ENCODE measurements around the gene TVP23C.
"Not testable (repeated sequence)": the region's sequence is repeated elsewhere in the genome, so short reads cannot be mapped to it uniquely, and the experiment has no call there.

The TVP23C gene

DNA sequence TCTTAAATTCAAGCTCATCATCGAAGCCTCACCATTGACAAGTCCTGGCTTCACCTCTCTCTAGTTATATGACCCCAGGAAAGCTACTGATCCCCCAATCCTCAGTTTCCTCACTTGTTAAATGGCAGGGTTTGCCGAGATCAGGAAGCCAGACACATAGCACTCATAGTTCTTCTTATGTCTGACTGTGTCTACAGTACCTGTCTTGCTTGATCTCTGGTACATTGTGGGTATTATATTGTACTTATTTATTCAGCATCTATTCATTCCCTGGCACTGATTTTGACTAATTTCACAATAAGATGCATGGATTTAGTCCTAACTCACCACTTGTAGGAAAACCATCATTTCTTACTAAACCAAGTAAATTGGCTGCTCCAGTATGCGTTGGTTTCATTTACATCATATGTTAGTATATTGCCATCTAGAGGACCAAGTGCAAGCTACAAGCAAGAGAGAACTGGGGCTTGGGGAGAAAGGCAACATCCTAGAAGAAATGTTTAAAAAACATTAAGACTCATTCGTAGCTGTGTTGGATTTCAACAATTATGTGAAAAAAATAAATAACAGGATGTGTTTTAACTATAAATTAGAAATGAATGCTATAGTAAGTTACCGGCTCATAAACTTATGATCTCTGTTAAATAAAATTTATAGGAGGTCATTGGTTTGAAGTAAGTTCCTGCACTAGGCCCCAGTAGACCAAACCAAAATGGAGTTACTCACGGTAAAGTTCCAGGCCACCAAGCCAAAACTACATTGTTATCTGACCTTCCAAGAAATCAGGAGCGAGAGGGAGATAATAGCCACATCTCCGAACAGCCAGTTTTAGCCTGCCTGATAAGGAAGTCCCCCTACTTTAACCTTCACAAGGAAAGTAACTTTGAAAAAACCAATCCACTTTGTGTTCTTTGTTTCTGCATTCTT is 36.7 kb downstream of the TVP23C start:
- DNase-seq = not testable (repeated sequence)

DNA sequence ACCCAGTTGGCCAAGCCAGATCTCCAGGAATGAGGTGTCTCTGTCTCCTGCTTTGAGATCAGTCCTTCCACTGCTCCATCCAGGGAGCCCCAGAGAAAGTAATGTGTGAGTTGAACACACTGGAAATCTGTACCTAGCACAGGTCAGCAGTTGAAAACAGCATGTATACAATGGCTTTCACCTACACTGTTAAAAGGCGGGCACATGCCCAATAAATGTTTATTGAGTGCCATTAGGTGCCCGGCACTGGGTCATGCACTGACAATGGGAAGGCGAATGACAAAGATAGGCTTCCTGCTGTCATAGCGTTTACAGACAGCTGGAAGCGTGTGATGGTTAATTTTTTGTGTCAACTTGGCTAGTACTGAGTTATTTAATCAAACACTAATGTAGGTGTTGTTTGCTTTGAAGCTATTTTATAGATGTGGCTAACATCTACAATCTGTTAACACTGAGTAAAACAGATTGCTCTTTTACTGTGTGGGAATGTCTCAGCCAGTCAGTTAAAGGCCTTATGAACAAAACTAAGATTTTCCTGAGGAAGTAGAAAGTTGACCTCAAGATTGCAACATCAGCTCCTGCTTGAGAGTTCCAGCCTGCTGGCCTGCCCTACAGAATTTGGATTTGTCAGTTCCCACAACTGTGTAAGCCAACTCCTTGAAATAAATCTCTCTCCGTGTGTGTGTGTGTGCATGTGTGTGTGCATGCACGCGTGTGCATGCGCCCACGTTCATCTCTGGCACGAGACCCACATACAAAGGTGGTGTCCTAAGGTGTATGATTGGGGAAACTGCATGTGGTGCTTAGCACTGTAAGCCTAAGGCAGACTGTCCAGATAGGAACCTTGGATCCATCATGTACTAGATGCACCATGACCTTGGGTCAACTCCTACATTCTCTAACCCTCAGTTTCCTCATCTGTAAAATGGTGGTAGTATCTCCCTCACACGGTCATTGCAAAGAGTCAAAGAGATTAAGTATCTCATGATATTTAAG is 38.0 kb downstream of the TVP23C start:
- DNase-seq = not testable (repeated sequence)

DNA sequence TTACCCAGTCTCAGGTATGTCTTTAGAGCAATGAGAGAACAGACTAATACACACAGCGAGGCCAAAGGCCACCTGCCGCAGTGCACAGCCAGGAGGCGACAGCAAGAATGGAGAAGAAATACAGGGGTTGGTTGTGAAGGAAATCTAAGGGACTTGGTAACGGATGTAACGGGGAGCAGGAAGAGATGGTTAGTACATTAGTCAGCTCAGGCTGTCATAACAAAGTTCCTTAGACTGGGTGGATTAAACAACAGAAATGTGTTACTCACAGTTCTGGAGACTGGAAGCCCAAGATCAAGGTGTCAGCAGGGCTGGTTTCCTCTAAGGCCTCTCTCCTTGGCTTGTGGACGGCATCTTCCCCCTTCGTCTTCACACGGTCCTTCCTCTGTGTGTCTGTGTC is 47.1 kb downstream of the TVP23C start:
- no peak for DNase-seq

DNA sequence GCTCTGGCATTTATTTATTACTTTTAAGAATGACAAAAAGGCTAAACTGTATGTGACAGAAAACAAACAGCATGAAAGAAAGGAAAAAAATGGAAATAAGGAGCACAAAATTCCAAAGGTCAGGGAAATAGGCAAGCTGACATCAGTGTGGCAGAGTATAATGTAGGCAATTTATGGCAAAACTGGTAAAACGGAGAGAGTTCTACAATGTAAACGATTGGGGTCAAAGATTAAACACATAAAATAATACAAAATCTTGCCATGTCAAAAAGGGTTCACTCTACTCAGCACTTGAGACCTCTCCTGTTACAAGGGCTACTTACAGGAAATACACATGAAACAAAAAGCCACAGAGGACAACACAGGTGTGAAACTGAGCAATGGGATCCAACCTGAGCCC is 48.8 kb downstream of the TVP23C start:
- no peak for DNase-seq

DNA sequence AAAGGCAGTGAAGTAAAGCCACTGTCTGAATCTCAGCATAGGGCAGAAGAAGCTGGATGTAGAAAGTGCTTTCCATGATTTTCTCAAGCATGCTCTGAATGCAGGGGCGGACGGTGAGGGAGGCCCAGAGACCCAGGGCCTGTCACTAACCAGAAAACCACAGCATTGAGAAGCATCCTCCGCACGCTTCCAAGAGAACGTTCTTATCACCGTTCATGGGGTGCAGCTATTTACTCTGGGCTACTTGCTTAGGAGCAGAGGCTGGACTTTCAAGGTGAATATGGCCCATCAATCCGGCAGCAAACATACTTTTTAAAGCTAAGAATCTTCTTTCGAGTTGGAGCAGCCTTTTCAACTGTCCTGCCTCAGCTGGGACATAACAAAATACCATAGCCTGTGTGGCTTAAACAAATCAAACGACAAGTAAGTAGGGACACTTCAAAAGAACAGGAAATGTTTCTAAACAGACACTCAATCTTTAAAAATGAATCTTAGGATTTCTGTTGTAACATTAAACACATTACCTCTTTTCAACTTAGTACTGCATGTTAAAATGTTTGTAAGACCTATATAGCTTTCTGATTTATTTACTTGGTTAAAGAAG is 49.3 kb downstream of the TVP23C start:
- no peak for DNase-seq

DNA sequence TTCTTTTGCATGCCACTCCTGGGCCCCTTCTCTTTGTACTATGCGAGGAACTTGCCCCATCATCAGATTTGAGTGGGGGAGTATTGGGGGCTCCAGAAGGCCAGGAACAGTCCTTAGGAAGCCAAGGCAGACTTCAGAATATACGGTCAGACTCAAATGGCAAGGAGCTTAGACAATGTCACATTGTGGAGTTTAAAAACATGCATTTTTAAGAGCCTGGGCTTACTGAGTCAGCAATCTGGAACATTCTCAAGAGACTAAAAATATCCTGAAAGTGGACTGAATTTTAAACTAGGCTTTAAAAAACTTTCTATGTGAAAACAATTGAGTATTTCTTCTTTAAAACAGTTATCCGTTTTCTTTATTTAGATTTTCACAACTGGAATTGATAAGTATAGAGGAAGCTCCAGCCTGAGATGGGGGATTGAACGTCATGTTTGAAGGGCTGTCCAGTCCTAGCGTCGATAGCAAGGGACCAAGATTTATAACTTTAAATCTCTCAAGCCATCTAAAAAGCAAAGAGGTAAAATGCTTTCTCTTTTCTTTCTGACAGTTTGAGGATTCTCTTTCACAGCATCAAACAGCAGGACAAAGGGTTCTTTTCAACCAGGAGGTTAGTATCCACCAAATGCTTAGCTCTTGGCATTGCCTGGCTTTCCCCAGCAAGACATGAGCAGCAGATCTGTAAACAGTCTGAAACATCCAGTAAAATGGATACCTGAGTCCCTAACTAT is 50.1 kb downstream of the TVP23C start:
- no peak for DNase-seq

DNA sequence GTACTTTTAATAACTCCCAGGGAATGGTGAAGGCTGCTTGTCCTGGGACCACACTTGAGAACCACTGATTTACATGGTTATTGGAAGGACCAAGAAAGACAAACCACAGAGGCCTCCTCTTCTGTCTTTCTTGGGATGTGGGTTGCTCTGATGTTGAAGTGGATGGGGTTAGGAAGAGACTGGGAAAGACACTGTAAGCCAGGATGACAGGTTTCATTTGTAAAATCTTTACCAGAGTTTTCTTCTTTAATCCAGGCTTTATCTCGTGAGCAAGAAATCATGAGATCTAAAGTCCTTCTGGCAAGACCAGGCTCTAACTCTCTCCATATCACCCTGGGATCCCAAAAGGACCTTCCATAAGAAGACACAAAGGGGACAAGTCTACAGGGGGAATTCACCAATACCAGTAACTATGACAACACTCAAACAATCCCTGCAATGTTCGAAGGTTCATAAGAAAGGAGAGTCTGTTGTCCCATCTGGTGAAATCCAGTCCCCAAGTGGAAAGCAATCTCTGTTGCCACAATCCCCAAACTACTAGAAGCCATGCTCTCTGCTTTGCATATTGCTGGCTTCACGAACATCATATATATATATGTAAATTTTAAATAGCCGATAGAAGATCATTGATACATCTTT is 51.1 kb downstream of the TVP23C start:
- DNase-seq = no peak

DNA sequence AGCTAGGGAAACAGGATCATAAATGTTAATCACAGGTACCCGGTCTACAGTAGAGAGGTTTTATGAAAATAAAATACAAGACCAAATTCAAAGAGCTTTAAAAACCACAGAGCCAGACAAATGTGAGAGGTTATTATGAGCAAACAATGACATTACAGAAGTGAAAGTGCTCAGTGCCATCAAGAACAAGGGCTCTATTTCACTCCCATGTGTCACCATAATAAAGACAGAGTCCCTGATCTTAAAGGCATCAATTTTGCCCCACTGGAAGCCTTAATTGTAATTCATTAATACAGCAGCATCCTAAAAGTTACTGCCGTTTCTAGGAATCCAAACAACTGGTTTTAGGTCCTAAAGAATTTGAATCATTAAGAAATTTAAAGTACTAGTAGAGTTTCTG is 52.1 kb downstream of the TVP23C start:
- DNase-seq = no peak

DNA sequence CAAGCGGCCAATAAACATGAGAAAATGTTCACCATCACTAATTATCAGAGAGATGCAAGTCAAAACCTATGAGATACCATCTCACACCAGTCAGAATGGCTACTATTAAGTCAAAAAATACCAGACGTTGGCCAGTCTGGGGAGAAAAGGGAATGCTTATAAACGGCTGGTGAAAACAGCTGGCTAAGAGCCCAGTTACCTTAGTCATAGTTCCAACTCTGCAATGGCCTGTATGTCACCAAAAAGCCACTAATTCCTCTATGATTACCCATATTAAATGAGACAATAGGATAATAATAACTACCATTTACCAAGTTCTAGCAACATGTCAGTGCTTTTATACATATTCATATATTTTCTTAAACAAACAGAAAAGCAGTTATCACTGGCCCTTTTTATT is 52.9 kb downstream of the TVP23C start:
- DNase-seq = no peak

DNA sequence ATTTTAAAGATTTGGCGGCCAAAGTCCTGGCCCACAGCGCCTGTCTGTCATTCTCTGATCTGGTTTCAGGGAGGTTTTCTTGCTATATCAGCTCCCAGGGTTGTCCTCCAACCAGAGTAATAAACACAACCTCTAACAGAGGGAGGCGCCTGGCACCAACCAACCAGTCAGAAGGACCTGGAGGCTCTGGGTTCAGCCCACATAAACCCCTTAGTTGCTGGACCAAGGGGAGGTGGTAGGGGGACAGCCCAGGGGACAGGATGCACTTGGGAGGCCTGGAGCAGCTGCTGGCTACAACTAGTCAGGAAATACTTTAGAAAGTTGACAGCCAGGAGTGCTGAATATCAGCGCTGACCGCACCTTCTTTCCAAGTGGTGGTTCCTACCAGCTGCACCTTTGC is 54.2 kb downstream of the TVP23C start:
- no peak for DNase-seq

DNA sequence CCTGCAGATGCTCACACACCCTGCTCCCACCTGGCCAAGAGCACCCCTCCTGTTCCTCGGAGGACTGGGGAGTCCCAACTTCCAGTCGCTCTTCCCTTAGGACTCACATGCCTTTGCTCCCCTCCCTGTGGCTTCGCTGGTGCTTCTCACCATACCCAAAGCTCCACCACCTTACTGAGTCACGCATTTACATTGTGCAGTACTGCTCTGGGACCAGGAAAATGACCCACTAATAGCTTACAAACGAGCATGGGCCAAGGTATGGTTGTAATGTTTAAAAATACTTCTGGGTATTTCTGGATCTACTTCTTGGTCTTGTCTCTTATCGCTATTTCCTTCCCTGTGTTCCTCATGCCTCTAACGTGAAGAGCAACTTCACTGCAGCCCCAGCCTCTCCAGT is 54.8 kb downstream of the TVP23C start:
- DNase-seq = no peak

DNA sequence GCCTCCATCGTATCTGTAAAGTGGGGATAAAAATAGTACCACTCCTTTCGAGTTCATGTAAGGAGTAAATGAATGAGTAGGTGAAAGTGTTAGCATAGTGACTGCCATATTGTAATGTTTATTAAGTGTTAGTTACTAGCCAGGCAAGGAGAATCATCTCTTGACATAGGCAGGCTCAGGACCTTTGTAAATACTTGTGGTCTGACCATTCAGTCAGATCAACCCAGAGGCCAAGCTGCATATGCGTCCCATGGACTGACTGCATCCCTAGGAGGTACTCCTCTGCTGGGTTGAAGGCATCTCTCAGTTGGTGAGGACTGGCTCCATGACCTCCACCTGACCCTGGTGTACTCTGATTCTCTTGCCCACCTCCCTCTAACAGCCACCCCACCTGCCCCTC is 55.4 kb downstream of the TVP23C start:
- no peak for DNase-seq

DNA sequence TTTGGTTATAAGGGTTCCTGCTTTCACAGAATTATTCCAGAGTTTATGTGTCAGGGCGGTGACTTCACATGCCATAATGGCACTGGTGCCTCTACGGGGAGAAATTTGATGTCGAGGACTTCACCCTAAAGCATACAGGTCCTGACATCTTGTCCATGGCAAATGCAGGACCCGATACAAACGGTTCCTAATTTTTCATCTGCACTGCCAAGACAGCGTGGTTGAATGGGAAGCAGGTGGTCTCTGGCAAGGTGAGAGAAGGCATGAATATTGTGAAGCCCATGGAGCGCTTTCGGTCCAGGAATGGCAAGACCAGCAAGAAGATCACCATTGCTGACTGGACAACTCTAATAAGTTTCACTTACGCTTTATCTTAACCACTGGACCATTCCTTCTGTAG is 56.3 kb downstream of the TVP23C start:
- no peak for DNase-seq

DNA sequence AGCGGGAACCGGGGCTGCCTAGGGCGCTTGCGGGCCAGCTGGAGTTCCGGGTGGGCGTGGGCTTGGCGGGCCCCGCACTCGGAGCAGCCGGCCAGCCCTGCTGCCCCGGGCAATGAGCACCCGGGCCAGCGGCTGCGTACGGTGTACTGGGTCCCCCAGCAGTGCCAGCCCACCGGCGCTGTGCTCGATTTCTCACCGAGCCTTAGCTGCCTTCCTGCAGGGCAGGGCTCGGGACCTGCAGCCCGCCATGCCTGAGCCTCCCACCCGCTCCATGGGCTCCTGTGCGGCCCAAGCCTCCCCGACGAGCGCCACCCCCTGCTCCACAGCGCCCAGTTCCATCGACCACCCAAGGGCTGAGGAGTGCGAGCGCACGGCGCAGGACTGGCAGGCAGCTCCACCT is 57.6 kb downstream of the TVP23C start:
- not testable (repeated sequence) for DNase-seq

DNA sequence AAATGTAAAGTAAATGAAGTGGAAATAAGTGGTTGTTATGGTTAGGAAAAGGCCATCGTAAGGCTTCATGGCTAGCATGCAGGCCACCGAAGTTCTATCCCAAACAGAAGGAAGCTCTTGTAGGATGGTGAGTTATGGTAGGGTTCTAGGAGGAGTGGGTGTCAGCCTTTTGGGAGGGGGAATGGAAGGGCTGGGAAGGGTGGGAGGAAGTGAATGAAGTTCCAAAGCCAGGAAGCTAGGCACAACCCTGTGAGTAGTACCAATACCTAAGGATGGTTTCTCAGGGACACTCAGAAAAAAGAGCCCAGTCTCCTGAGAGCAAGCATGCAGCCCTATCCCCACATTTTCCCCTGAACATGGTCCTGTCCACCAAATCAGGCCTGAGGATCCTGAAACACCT is 59.6 kb downstream of the TVP23C start:
- DNase-seq = no peak

DNA sequence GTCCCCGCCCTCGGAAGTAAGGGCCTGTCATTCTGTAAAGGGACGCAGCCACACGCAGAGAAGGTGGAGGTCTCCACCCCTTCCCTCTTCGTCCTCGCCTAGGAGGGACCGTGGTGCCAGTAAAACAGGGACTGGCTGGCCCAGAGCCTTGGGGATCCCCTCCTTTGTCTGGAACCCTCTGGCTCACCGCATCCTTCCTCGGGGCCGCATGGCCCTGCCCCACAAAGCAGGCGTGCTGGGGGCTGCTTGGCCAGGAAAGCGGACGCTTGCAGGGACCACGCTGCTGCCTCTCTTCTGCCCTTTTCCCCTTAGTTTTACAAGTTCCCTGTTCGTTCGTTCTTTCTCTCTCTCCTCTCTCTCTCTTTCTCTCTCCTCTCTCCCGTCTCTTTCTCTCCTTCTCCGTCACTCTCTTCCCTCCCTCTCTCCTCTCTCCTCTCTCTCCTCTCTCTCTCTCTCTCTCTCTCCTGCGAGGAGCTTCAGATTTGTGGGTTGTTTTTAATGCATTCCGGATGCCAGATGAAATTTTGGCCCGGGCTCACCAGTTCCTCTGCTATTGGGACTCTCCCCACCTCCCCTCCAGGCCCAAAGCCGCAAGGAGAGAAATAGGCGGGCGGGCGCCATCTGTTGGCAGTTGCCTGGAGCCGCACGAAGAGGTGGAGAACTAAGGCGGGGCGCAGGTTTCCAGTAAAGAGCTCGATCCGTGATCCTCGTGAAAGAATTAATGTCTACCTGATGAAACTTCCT is 60.7 kb downstream of the TVP23C start:
- DNase-seq = peak; percentile 86

DNA sequence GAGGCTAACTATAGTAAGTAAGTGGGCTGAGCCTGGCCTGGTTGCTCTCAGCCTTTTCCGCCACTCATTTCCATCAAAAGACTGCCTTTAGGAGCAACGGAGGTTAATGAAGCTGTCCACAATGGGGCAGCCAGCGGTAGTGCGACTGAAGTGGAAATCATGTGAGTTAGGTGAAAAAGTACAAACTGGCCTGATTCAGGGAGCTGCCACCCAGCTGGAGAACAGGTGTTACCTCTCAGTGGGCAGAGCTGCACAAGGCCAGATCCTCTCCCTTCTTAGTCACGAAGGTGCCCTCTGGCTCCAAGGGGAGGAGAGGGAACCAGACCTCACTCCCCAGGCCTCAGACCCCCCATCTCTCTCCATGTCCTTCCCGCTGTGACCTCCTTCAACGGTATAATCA is 61.5 kb downstream of the TVP23C start:
- no peak for DNase-seq

DNA sequence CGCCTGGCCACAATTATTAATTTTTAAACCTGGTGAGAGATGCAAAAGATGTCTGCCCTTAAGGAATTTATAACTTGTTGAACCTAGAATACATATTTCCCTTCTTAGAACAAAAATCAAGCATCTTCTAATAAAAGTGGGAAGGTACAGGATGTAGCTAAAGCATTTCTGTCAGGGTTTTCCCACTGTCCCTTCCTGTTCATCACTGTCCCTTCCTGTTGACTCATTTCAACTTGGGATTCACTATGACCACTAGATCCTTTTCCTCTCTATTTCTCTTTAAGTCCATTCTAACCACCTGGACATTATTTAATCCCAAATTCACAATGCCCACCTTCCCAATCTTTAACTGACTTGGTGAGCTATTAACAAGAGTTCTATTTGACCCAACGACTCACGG is 62.0 kb downstream of the TVP23C start:
- no peak for DNase-seq

DNA sequence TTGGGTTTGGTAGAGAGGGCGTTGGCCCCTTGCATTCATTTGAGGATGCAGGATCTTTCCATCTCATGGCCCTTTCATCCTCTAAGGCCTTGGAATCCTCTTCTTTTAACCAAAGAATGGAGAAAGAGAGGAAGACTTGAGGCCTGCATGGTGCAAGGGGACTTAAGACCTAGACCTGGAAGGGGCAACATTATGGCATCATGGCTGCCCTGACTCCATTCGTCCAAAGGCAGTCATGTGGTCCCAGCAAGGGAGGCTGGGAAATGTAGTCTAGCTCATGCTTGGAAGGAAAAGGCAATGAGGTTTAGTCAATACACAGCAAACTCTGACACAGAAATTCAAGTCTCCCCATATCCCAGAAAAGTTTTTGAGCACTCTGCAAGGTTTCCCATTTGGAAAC is 65.2 kb downstream of the TVP23C start:
- no peak for DNase-seq

DNA sequence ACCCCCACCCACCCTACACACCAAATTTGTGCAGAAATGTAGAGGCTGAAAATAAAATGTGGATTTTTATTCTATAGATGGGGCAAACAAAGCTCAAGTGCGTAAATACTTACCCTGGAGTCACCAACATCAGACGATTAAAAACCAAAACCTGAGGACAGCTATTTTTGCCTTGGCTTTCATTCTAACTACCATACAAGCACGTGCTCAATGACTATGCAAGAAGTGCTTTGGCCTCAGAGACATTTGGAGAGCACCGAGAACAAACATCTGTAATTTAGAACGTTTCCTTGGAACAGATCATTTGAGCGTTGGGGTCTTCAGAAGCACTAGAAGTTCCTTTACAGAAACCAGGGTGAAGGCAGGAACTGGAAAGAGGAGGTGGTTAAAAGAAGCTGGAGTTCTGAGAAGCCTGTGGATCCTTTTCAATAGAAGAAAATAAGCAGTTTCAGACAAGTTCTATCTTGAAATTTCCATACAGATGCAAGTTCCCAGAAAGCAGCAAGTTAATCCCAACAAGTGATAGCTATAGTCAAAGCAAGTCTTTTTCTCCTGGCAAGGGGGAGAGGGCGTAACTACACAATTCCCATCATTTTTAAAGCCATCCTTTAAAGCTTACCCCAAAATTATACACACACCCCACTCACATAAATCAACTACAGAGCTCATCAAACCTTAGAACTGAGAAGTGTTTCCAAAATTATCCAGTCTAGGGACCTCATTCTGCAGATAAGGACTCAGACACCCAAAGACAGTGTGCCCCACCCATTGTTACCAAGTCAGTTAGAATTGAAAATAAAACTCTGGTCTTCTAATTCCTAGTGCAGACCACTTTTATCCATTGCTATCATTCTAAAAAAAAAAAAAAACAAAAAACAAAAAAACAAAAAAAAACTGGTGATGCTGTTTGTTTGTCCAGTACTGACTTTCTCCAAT is 66.3 kb downstream of the TVP23C start:
- DNase-seq = no peak
